EL (cell line): ENCODE results near the gene NUP43.
"Not testable (repeated sequence)": the region's sequence is repeated elsewhere in the genome, so short reads cannot be mapped to it uniquely, and the experiment has no call there.

ENCODE experiments used
- DNase-seq: peaks from one replicate; pipeline ENCODE4 v3.0.0-alpha.2; 2016

Gene NUP43

GRCh38 chr6:149745252-149745651 is 1.1 kb downstream of the NUP43 start:
- DNase-seq: not testable (repeated sequence)

GRCh38 chr6:149734915-149735314 is 11.4 kb downstream of the NUP43 start:
- DNase-seq: no peak

- no peak for DNase-seq
Observed at GRCh38 chr6:149733089-149733720, 13.1 kb downstream of the NUP43 start.

GRCh38 chr6:149729824-149730223 is 16.5 kb downstream of the NUP43 start:
- DNase-seq: no peak

GRCh38 chr6:149728499-149729234 is 17.7 kb downstream of the NUP43 start:
- no peak for DNase-seq

- DNase-seq: no peak
Observed at GRCh38 chr6:149727793-149728498, 18.4 kb downstream of the NUP43 start.

GRCh38 chr6:149725785-149726184 is 20.5 kb downstream of the NUP43 start:
- DNase-seq: no peak

GRCh38 chr6:149723771-149724417 is 22.4 kb downstream of the NUP43 start:
- DNase-seq: peak; percentile 72

GRCh38 chr6:149723262-149723661 is 23.1 kb downstream of the NUP43 start:
- DNase-seq: no peak

GRCh38 chr6:149719531-149719930 is 26.8 kb downstream of the NUP43 start:
- DNase-seq: no peak

- peak; percentile 87 for DNase-seq
Observed at GRCh38 chr6:149717588-149718458, 28.5 kb downstream of the NUP43 start, which contains the start of gene LATS1. Gene LATS1, minus strand, starts transcription at chr6:149718101. Its CDS starts 15,975 bp downstream, at chr6:149702126.

GRCh38 chr6:149717255-149717587 is 29.1 kb downstream of the NUP43 start:
- no peak for DNase-seq

- DNase-seq: peak; percentile 15
Observed at GRCh38 chr6:149716181-149716963, 30.0 kb downstream of the NUP43 start.

GRCh38 chr6:149714442-149714841 is 31.9 kb downstream of the NUP43 start:
- no peak for DNase-seq

GRCh38 chr6:149711711-149712110 is 34.6 kb downstream of the NUP43 start:
- DNase-seq: no peak

GRCh38 chr6:149701714-149702113 is 44.6 kb downstream of the NUP43 start:
- peak; percentile 21 for DNase-seq

- no peak for DNase-seq
Observed at GRCh38 chr6:149699150-149699549, 47.2 kb downstream of the NUP43 start.

- no peak for DNase-seq
Observed at GRCh38 chr6:149698175-149698574, 48.2 kb downstream of the NUP43 start.

- peak; percentile 68 for DNase-seq
Observed at GRCh38 chr6:149696901-149697300, 49.4 kb downstream of the NUP43 start.

GRCh38 chr6:149694921-149695320 is 51.4 kb downstream of the NUP43 start:
- no peak for DNase-seq

- DNase-seq: no peak
Observed at GRCh38 chr6:149691201-149691600, 55.1 kb downstream of the NUP43 start.

- no peak for DNase-seq
Observed at GRCh38 chr6:149686230-149686629, 60.1 kb downstream of the NUP43 start.
